Prostate gland (tissue), 2 donors: ENCODE data around the gene ECE1. TPM values are rescaled to one million over a fixed set of nuclear protein-coding genes. Genes with fewer than 3 reads are reported as not detected.

Source experiments
- DNase-seq: peaks from one replicate; pipeline ENCODE4 v3.0.0-alpha.2; 2019; ENCODE audit warnings: low spot score
- H3K27ac ChIP-seq, 2 donors: fragments of 200-600 bp; sonication (generic); 2 replicates each; pipeline ENCODE4 v1.5.1; 2017 to 2019
- H3K27me3 ChIP-seq: fragments of 200-600 bp; sonication (generic); replicated peaks from 2 replicates; pipeline ENCODE4 v1.5.1; 2019; ENCODE audit not compliant: insufficient read depth
- H3K36me3 ChIP-seq, 2 donors: fragments of 200-600 bp; sonication (generic); 1 replicate in 1 of 2; 2 replicates in 1 of 2; pipeline versions ENCODE4 v1.5.1 to v1.8.1; 2017 to 2019
- H3K4me1 ChIP-seq: fragments of 200-600 bp; sonication (generic); replicated peaks from 2 replicates; pipeline ENCODE4 v1.5.1; 2019
- H3K4me3 ChIP-seq, 2 donors: fragments of 200-600 bp; sonication (generic); 2 replicates each; pipeline ENCODE4 v1.5.1; 2017 to 2019
- H3K9me3 ChIP-seq: fragments of 200-600 bp; sonication (generic); 2 replicates; pipeline ENCODE4 v1.5.1; 2017
- POLR2A ChIP-seq: fragments of 450-650 bp; IDR thresholded peaks from one replicate; pipeline ENCODE4 v1.6.1; 2016; ENCODE audit warnings: antibody characterized with exemption, mild to moderate bottlenecking
- POLR2AphosphoS5 ChIP-seq: sonication (generic); formaldehyde crosslinking; IDR thresholded peaks from one replicate; pipeline ENCODE4 v1.6.1; 2017; ENCODE audit warnings: antibody characterized with exemption
- WGBS: methylation state at CpG from one replicate; pipeline ENCODE4 v1.1.5; 2018; 5-methylcytosine and 5-hydroxymethylcytosine counted together
- intact Hi-C: fragments of 100-400 bp; cut with DNase I; formaldehyde crosslinking; loops from one replicate; pipeline ENCODE4 v1.14.2; 2022
- total RNA-seq, 2 donors: library from RNA; depleted of rRNA; stranded (reverse); fragments of >200 nt; gene quantifications; one replicate each; pipeline ENCODE4 v1.1.0, GENCODE V29; 2016
- TF ChIP-seq, protein P1 (sequence below), 4 experiments: fragments of 200-600 bp in 2 of 4; fragments of 450-650 bp in 2 of 4; sonication (generic) in 2 of 4; IDR thresholded peaks; 1 replicate in 3 of 4; 2 replicates in 1 of 4; pipeline ENCODE4 v1.5.1; 2016 to 2019; ENCODE audit warnings: antibody characterized with exemption in 4 of 4, mild to moderate bottlenecking in 2 of 4, moderate library complexity in 2 of 4

ECE1 gene
- total RNA-seq, 2 donors from 2014 or later: 113 to 146 TPM

GRCh38 chr1:21269461-21270085 is 20.7 kb downstream of the ECE1 start:
- H3K27ac ChIP-seq: peak overlapping the region in 1 of 2 donors; percentile 22
- WGBS: 76% methylated on average over 7 of the region's 7 CpGs
- TF ChIP-seq POLR2A (no peak), POLR2AphosphoS5 (no peak)
- TF ChIP-seq, protein P1, sequence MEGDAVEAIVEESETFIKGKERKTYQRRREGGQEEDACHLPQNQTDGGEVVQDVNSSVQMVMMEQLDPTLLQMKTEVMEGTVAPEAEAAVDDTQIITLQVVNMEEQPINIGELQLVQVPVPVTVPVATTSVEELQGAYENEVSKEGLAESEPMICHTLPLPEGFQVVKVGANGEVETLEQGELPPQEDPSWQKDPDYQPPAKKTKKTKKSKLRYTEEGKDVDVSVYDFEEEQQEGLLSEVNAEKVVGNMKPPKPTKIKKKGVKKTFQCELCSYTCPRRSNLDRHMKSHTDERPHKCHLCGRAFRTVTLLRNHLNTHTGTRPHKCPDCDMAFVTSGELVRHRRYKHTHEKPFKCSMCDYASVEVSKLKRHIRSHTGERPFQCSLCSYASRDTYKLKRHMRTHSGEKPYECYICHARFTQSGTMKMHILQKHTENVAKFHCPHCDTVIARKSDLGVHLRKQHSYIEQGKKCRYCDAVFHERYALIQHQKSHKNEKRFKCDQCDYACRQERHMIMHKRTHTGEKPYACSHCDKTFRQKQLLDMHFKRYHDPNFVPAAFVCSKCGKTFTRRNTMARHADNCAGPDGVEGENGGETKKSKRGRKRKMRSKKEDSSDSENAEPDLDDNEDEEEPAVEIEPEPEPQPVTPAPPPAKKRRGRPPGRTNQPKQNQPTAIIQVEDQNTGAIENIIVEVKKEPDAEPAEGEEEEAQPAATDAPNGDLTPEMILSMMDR (IDR thresholded peaks at IDR 0.05): no peak
- H3K4me3 ChIP-seq: no peak overlapping the region
- H3K27me3 ChIP-seq: no peaks in the 10 kb centered on the region
- intact Hi-C loops: no loop called here
- H3K36me3 ChIP-seq: peaks cover 0 to 10% of the 10 kb centered on the region in 2 donors
- no peaks in the 10 kb centered on the region for H3K9me3 ChIP-seq
- DNase-seq: no peak
- peaks cover 14% of the 10 kb centered on the region for H3K4me1 ChIP-seq

DNA sequence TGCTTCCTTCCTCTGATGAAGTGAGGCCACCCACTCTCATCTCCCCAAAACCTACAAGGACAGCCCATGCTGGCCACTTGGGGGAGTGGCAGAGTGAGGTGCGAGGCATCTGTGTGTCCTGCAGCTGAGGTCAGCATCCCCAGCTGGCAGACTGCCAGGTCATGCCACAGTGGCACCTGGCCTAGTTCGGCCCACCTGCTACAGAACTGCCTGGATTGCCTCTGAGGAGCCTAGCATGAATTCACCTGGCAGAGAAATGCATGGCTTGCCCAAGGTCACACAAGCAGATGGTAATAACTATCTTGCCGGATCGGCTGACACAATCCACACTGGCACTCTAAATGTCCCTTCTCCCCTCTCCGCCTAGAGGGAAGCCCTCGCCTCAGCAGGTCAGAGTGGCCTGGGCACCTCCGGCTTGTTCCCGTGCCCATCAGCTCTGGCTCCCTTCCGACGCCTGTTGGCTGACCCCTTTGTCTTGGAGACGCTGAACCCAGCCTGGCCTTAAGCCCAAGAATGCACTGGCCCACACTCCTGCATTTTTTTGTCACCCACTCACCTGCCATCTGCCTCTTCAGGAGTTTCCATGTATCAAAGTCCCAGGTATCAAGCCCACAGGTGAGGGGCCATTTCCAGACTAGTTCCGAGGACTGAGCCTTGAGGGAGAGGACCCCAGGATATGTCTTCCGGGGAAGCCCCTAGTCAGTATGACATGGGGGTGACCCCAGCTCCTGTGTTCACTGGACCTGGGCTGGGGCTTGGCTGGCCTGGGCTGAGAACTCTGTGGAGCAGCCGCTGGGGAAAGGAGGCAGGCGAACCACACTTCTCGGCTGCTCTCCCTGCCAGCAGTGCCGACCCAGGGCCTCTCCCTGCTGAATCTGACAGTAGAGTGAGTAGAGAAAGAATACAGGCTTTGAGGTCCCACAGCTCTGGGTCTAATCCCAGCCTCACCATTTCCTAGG is 21.7 kb downstream of the ECE1 start:
- intact Hi-C loops: no loop called here
- H3K4me3 ChIP-seq: no peak overlapping the region
- H3K4me1 ChIP-seq: peaks cover 14% of the 10 kb centered on the region
- H3K9me3 ChIP-seq: no peaks in the 10 kb centered on the region
- TF ChIP-seq, protein P1 (IDR thresholded peaks at IDR 0.05): peak in 1 of 4 experiments; percentile 12
- TF ChIP-seq POLR2A: no peak
- peaks cover 0 to 10% of the 10 kb centered on the region in 2 donors for H3K36me3 ChIP-seq
- no peak for DNase-seq
- no peaks in the 10 kb centered on the region for H3K27me3 ChIP-seq
- peak overlapping the region; percentile 8 to 22 for H3K27ac ChIP-seq
- WGBS: 52% methylated on average over 17 of the region's 17 CpGs

GRCh38 chr1:21267191-21268077 is 22.8 kb downstream of the ECE1 start:
- TF ChIP-seq, protein P1 (IDR thresholded peaks at IDR 0.05): no peak
- Histone ChIP-seq H3K27ac (no peak overlapping the region), H3K4me1 (peaks cover 22% of the 10 kb centered on the region), H3K9me3 (no peaks in the 10 kb centered on the region), H3K27me3 (no peaks in the 10 kb centered on the region), H3K36me3 (peaks cover 0 to 8% of the 10 kb centered on the region in 2 donors), H3K4me3 (no peak overlapping the region)
- intact Hi-C loops: no loop called here
- 89% methylated on average over 16 of the region's 16 CpGs for WGBS
- DNase-seq: no peak

DNA sequence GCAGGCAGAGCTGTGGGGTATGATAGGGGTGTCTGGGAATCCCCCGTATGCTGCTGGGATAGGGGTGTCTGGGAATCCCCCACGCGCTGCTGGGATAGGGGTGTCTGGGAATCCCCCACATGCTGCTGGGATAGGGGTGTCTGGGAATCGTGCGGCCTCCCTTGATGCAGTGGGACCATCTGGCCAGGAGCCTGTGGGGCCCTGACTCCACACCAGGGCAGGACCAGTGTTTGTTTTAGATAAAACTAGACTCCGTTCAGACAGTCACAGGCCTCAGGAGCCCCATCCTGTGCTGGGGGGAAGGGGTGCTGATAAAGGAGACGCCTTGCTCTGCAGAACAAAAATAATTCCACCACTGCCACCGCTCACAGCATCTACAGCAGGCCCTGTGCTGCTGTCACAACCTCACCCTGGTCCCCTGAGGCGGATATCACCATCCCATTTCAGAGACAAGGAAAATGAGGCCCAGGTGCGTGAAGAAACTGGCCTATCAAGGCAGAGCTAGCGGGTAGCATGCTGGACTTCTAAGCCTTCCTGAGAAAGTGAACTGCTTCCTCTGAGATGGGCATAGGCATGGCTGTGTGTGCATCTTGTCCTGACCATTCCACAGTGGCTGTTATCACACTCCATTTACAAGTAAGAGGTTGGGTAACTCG is 24.0 kb downstream of the ECE1 start:
- no peak for DNase-seq
- 93% methylated on average over 12 of the region's 12 CpGs for WGBS
- Histone ChIP-seq H3K36me3 (peaks cover 0 to 3% of the 10 kb centered on the region in 2 donors), H3K4me1 (peaks cover 25% of the 10 kb centered on the region), H3K9me3 (no peaks in the 10 kb centered on the region), H3K27me3 (no peaks in the 10 kb centered on the region), H3K27ac (no peak overlapping the region), H3K4me3 (no peak overlapping the region)
- intact Hi-C loops: no loop called here
- TF ChIP-seq, protein P1 (IDR thresholded peaks at IDR 0.05): no peak
- TF ChIP-seq POLR2AphosphoS5 (no peak), POLR2A (no peak)
